Measurements from ENCODE around the gene SULT2A1.
A peak's percentile ranks its signal among the peaks of the same experiment; 100 is the strongest.
"Not testable (repeated sequence)": the region's sequence is repeated elsewhere in the genome, so short reads cannot be mapped to it uniquely, and the experiment has no call there.

Gene SULT2A1

GRCh38 chr19:47886010-47886559, at the start of gene SULT2A1:
Gene SULT2A1 (minus strand): TSS chr19:47886315. CDS start chr19:47886257, 58 bp downstream.
- no peak for DNase-seq

- DNase-seq: not testable (repeated sequence)
Measured at GRCh38 chr19:47928581-47928980, 42.5 kb upstream of the SULT2A1 start.

- not testable (repeated sequence) for DNase-seq
Measured at GRCh38 chr19:47920107-47920506, 34.0 kb upstream of the SULT2A1 start.

- DNase-seq: not testable (repeated sequence)
Measured at GRCh38 chr19:47910191-47910590, 24.1 kb upstream of the SULT2A1 start.

- not testable (repeated sequence) for DNase-seq
Measured at GRCh38 chr19:47909350-47909749, 23.2 kb upstream of the SULT2A1 start.

- no peak for DNase-seq
Measured at GRCh38 chr19:47901370-47901769, 15.3 kb upstream of the SULT2A1 start.

- no peak for DNase-seq
Measured at GRCh38 chr19:47899335-47899734, 13.2 kb upstream of the SULT2A1 start.

- no peak for DNase-seq
Measured at GRCh38 chr19:47897861-47898260, 11.7 kb upstream of the SULT2A1 start.

GRCh38 chr19:47896773-47897172, 10.7 kb upstream of the SULT2A1 start:
- DNase-seq: no peak

GRCh38 chr19:47896019-47896418, 9.9 kb upstream of the SULT2A1 start:
- DNase-seq: no peak

GRCh38 chr19:47895165-47895782, 9.2 kb upstream of the SULT2A1 start:
- no peak for DNase-seq

GRCh38 chr19:47891923-47892666, 6.0 kb upstream of the SULT2A1 start:
- DNase-seq: no peak

- no peak for DNase-seq
Measured at GRCh38 chr19:47891622-47891922, 5.5 kb upstream of the SULT2A1 start.

- DNase-seq: no peak
Measured at GRCh38 chr19:47890865-47891621, 4.9 kb upstream of the SULT2A1 start.

- no peak for DNase-seq
Measured at GRCh38 chr19:47885067-47885463, 1.1 kb downstream of the SULT2A1 start.

GRCh38 chr19:47882890-47883289, 3.2 kb downstream of the SULT2A1 start:
- no peak for DNase-seq

GRCh38 chr19:47881757-47882156, 4.4 kb downstream of the SULT2A1 start:
- DNase-seq: no peak

- not testable (repeated sequence) for DNase-seq
Measured at GRCh38 chr19:47879385-47879784, 6.7 kb downstream of the SULT2A1 start.

GRCh38 chr19:47878906-47879305, 7.2 kb downstream of the SULT2A1 start:
- no peak for DNase-seq

GRCh38 chr19:47865166-47865565, 20.9 kb downstream of the SULT2A1 start:
- DNase-seq: no peak

GRCh38 chr19:47863514-47863936, 22.6 kb downstream of the SULT2A1 start:
- DNase-seq: peak; percentile 68

- no peak for DNase-seq
Measured at GRCh38 chr19:47861630-47862029, 24.5 kb downstream of the SULT2A1 start.

GRCh38 chr19:47860602-47861297, 25.4 kb downstream of the SULT2A1 start:
- no peak for DNase-seq
